Stimulated activated CD8-positive, alpha-beta memory T cell treated with anti-CD3 and anti-CD28 coated beads, Interleukin-15, amount 100 ng/mL, for 48 hours (primary cell): ENCODE results near the gene GPR141.
"Not testable (repeated sequence)": the region's sequence is repeated elsewhere in the genome, so short reads cannot be mapped to it uniquely, and the experiment has no call there.

Experiments
- DNase-seq, 2 donors: peaks; one replicate each; pipeline ENCODE4 v3.0.0-alpha.2; 2020; ENCODE audit warnings: low read depth in 2 of 2

Gene GPR141

DNA sequence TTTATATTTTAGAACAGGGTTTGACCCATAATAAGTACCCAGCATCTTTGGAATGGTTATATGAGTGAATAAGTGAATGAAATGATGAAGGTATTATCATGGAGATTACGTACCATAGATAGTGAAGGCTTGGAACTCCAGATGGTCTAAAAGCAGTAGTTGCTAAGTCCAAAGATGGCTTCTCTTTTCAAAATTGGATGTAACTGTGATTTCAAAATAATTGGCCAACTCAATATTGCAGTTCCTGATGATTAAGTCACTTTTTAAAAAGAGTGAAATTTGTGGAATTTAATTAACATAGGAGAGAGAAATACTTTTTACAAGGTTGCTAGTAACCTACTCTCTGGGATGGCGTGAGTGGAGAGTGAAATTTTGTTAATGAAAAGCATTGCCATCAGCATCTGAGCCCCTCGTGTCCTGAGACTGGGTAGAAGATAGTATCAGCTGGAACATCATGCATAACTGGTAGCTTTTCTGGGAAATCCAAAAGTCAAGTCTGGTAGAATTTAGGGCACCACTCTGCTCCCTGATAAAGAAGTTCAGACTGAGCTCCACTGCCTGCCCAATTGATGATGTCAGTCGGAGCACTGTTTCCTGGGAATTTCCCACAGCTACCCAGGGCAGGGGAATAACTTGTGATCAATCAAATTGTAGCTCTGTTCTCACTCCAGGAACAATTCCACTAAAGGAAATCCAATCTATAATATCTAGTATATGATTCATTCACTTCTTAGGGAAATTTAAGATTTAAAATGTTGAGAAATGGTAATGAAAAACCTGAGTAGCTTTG lies 3.2 kb downstream of the GPR141 start:
- no peak for DNase-seq

DNA sequence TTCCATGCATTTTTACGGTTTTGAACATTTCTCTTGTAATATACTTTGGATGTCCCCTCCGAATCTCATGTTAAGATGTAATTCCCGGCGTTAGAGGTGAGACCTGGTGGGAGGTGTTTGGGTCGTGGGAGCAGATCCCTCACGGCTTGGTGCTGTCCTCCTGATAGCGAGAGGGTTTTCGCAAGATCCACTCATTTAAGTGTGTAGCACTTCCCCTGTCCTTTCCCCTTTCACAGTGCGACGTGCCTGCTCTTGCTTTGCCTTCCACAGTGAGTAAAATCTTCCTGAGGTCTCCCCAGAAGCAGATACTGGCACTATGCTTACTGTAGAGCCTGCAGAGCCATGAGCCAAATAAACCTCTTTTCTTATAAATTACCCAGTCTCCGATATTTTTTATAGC lies 6.6 kb downstream of the GPR141 start:
- no peak for DNase-seq

DNA sequence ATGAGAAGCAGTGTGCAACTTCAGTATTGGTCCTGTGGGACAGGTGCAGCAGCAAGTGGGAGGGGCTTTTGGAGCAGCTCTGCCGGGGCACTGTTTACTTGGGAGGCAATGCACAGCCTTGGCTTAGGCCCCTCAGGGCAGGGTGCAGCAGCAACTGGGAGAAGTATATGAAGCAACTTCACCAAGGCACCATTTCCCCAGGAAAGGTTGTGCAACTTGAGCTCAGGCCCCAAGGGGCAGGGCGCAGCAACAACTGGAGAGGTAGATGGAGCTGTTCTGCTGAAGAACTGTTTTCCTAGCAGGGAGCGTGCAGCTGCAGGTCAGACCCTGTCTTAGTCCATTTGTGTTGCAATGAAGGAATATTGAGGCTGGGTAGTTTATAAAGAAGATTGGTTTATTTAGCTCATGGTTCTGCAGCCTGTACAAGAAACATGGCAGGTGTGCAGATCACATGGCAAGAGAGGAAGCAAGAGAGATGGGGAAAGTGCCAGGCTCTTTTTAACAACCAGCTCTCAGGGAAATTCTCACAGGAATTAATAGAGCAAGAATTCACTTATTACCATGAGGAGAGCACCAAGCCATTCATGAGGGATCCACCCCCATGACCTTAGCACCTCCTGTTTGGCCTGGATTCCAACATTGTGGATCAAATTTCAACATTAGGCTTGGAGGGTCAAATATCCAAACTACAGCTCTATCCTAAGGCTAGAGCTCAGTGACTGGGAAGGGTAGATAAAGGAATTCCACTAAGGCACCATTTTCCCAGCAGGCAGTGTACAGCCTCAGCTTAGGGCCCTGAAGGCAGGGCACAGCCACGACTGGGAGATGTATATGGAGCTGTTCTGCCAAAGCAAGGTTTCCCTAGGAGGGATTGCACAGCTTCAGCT lies 10.9 kb downstream of the GPR141 start:
- DNase-seq: no peak

DNA sequence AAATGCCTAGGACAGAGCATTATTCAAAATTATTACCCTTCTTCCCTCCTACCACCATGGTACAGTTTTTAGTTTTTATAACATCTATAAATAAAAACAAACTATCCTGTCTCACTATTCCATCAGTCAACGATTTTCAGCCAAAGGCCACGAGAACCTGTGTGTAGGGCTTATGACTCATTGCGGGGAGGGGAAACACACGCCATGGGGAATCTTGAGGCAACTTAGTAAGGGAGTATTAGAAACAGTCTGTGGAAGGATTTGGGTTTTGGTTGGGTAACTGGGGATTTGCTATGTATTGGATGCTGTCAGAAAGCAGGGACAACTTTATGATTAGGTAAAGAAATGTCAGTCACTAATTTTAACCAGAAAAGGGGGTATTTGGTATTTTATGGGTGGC lies 14.7 kb downstream of the GPR141 start:
- no peak for DNase-seq

DNA sequence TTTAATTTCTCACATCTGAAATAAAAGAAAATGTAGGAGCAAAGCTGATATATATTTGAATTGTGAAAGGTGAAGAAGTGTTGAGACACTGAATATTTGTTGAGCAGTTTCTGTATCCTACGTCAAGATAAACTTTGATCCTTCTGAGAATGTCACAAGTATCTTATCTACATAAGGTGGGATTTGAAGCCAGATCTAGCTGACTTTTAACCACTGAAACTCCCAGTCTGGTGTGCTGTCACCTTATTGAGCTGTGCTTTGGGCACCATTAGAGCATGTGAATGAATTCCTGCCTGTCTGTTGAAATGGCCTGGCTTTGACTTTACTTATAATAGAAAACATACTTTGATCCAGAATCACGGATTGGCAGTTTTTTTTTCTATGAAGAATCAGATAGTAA lies 15.2 kb downstream of the GPR141 start:
- DNase-seq: no peak

DNA sequence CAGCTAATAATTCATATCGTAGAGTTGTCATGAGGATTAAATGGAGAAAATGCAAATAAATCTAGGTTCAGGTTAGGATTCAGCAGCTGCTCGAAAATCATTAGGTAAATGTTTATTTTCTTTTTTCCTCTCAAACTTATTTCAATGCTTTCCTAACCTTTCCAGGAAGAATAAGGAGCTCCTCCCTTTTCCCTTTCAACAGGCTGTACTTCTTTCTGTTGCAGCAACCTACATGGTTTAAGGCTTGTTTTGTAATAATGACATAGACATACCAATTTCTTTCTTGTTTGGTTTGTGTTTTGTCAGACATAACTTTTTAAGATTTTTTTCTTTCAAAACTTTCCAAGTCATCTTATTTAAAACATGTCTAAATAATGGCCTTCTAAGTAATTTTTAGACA lies 18.2 kb downstream of the GPR141 start:
- no peak for DNase-seq

DNA sequence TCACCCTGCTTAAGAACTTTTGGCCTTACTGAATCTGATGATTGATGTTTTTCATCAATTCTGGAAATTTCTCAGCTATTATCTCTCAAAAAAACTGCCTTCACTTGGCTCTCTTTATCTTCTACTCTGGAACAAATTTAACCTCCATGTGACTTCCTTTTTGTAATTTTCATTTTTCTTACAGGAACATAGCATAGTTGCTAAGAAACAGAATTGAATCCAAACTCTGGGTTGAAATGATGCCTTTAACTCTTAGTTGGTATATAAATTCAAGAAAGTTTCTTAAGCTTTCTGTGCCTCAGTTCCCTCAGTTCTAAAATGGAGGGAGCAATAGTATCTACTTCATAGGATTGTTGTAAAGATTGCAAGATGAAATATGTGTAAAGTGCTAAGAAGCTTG lies 19.8 kb downstream of the GPR141 start:
- no peak for DNase-seq

DNA sequence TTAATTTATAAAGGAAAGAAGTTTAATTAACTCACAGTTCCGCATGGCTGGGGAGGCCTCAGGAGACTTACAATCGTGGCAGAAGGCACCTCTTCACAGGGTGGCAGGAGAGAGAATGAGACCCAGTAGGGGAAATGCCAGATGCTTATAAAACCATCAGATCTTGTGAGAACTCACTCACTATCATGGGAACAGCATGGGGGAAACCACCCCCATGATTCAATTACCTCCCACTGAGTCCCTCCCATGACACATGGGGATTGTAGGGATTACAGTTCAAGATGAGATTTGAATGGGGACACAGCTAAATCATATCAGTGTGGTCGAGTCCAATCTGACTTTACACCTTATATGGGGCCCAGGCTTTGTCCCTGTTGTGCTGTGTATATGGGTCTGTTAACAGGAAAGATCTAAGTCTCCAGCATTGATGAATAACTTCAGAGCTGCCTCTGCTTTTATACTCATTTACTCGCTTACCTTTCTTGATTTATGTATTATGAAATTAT lies 20.8 kb downstream of the GPR141 start:
- DNase-seq: not testable (repeated sequence)

DNA sequence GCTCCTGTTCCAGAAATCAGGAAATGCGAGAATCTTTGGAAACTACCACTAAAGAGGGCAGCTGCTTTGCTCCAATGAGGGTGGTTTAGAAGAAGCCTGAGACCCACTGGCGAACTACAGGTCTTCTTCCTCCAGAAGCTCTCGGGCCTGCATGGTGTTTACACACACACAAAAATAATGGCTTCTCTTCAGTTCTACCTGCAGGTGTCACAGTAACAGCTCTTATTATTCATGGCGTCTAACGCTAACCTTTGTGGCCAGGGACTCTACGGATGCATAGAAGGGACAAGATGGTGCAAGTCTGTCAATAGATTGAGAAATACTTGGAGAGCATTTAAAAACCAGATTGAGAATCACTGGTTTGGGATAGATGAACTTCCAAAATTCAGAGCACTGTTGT lies 22.4 kb downstream of the GPR141 start:
- DNase-seq: no peak

DNA sequence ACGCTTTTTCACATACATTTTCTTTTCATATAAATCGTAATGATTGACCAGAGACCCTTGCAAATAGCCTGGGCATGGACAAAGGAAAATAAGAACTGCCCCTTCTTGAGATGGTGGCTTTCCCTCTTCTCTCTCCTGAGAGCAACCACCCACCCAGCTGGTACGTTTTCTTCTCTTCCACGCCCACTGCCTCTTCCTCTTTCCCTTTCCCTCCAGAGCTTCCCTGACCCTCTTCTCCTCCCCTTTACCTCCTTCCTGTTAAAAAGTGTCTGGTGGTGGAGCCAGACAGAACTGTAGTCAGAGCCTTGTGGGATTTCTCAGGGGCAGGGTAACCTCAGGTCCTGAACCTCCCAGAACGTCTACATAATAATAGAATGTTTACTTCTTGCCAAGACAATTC lies 23.2 kb downstream of the GPR141 start:
- no peak for DNase-seq

DNA sequence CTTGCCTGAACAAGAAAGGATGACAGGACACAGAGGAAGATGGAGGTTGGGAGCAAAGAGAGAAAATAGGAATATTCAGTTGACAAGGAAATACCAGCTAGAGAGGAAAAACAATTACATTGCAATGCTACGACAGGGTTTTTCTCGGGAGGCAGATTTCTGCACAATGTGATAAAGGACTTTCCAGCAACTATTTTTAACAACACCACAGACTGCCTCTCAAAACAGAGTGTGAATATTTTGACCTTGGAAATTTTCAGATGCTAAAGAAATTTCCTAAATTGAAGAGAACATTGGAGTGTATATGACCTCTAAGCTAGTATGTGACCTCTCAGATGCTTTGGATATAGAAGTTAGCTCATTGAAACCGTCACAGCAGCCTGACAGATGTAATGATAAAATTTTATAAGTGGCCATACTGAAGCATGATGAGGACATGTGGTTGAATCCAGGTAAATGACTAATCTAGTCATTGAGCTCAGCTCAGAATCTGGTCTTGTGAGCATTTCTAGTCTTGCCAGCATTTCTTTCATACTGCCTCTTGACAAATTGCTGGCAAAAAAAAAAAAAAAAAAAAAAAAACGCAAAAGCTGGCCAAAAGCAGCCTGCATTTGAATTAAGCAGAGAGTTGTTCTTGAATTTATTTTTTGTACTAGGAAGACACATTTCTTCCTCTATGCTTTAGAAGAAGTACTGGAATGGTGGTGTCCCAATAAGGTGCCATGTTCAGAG lies 24.4 kb downstream of the GPR141 start:
- no peak for DNase-seq

DNA sequence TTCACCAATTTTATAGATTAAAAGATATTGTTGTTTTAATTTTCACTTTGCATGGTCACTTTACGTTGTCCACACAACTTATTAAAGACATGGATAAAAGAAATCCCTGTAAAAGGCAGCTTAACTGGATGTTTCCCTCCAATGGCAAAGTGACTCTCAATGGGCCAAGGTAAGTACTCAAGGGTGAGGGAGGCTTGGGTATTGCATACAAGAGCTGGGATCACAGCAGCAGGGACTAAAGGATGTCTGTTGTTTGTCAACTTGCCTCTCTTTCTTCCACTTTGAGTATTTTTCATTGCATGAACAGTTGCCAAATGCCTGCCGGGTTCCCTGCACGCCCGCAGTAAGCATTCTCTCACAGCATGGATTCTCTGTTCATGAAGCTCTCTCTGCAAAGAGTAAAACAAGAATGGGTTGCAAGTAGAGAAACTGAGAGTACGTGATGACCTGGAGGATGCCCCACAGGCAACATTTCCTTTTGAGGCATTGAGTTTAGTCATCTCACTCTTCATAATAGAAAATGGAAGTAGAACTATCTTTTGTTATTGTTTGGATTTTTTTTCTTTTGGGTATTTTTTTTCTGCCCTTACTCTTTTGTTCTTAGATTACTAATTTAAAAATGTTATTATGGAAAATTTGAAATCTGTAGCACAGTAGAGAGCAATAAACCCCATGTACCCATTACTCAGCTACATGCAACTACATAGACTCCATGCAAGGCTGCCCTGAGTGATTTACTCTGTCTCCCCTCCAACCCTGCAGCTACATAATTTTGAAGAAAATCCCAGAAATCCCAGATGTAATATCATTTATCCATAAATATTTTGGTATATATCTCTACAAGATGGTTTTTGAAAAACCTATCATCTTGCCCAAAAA lies 26.3 kb downstream of the GPR141 start:
- DNase-seq: no peak

DNA sequence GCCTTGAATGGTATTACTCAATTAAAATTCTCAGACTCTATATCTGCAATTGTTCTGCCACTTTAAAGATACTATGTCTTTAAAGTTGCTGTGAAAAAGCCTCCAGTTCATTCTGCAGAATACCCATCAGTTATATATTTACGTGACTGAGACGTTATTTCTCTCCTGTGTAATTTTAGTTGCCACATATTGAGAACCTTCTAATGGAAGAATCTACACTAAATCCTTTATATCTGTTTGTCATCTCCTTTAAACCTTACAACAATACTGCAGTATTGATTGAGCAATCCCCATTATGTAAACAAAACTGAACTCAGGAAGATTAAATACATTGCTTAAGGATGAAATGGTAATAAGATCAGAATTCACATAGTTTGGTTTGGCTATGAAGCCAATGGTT lies 30.0 kb downstream of the GPR141 start:
- no peak for DNase-seq

DNA sequence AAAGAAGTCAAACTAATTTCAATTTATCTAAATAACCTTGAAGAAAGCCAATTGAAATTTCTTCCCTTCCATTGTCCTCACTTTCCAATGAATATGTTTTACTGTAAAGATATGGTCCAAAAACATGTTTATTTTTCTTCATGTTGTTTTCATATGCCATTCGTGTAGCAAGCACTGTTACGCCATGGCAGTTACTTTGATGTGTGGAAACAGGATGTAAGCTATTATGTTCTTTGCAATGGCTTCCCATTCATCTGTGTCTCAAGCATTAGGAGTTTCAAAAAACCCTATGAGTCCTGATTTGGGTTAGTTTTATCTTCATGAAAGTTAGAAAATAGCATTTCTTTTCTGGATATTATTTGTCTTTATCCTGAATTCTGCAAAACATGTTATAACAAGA lies 31.0 kb downstream of the GPR141 start:
- DNase-seq: no peak

DNA sequence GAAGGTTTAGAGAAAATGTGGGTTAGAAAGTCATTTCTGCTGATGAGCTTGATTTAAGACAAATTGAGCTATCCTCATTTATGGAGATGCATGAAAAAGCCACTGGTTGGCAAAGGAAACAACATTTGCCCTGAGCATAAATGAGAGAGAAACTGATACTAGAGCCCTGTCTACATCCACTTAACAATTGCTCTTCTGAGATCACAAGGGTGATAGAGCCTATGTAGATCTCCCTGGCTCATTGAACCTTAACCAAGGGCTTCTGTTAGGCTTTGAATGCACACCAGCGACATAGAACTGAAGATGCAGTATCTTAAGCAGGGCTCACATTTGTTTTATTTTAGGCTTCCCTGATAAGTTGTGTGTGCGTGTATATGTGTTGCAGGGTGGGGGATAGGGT lies 35.0 kb downstream of the GPR141 start:
- DNase-seq: no peak

DNA sequence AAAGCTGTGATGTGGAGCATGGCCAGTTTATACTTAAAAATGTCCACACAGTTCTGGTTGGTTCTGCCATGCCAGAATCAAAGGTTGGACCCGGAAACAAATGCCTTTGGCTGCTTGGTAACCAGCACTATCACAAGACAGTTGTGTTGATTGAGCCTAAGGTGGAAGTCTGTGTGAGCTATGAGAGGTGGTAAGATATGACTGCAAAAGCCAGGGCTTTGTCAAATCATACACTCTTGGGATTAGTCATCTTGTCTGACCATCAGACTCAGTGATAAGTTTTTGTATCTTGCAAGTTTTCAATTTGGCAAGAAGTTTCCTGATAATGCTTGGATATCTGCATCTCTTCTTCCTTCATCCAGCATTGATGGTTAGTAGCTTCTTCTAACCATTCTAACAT lies 35.5 kb downstream of the GPR141 start:
- no peak for DNase-seq

DNA sequence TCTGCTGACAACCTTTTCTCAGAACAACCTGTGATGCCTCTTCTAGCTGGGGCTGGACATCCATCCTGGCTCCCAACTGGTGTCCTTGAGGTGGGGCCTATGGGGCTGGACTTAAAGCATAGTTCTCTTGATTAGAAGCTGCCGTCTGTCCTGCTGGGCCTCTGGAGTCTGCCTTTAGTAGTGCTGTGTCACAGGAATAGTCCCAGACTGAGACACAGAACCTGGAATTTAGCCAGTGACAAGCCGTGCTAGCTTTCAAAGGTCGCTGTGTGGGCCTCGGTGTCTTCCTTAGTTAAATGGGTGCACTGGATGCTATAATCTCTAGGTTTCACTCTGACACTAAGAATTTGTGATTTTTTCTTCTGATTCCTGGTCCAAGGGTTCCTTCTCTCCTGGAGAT lies 41.2 kb downstream of the GPR141 start:
- no peak for DNase-seq

DNA sequence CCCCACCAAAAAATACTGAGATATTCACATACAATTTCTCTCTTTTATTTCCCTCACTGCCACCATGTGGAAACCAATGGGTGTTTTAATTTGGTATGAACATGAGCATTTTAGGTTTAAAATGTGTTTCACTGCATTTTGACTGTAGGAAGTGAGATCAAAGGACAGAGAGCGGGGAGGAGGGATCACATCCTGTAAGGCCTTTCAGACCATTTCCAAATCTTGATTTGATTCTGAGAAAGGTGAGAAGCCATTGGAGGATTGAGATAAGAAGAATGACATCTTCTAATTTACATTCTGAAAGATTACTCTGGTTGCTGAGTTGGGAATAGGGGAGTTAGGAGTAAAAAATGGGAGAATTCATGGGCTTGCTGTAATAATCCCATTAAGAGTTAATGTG lies 42.5 kb downstream of the GPR141 start:
- no peak for DNase-seq

DNA sequence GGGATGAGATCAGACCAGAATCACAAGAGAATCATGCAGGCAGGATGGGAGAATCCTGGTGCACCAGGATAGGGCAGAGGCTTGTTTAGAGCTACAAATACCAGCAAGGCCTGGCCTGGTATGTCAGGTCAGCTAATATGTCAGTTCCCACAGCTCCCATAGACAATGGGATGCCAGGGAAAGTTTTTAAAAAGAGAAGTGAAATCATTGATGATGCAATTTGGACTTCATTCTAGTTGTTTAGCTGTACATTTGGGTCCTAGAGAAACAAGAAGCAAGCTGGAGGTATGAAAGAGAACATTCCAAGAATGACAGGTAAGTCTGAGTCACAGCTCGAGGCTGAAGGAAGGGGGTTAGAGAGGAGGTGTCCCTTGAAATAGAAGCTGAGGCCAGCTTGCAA lies 45.2 kb downstream of the GPR141 start:
- DNase-seq: no peak

DNA sequence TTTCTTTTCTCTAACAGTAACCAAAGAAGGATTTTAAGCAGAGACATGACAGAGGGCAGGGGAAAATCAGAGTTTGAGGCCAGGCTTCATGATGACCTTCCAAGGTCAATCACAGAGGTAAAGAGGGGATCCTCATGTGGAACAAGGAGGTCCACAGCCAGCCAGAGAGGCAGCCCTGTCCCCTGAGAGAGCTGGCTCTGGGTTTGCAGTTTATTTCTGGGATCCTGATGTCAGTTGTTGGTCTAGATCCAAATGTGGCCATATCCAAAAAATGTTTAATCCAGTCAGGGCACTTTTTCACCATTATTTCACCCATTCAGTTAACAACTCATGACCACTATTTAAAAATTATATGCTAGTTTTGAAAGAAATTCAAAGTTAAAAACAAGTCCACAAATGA lies 45.6 kb downstream of the GPR141 start:
- no peak for DNase-seq

DNA sequence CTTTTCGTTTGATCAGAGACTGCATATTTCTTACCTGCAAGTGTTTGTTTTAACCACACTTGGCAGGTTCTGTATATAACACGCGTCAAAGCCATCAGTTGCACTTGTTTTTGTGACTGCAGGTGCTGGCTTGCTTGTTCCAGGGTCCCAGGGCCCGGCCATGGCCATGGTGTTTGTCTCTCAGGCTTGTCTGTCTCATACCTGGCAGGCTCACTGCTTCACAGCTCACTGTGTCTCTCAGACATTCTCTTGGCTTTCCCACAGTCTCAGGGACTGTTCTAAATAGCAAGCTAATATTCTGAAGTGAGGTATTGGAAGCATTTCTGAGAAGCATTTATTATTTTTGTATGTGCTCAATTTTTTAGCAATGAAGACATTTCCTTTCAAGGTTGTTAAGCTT lies 46.9 kb downstream of the GPR141 start:
- DNase-seq: no peak
